ENCODE results near the gene RDH16.
"Not testable (repeated sequence)": the region's sequence is repeated elsewhere in the genome, so short reads cannot be mapped to it uniquely, and the experiment has no call there.

The RDH16 gene

GRCh38 chr12:56947633-56948456 lies 9.6 kb downstream of the RDH16 start:
- Histone ChIP-seq H3K4me2 (ENCODE audit: low read length) (no peak overlapping the region), H3K9me3 (ENCODE audit: control insufficient read depth, low read length) (no peaks in the 10 kb centered on the region), H3K27ac (no peak overlapping the region), H3K79me2 (no peaks in the 10 kb centered on the region), H3K27me3 (ENCODE audit: control insufficient read depth, insufficient read depth, low read length) (no peaks in the 10 kb centered on the region), H3K4me1 (no peaks in the 10 kb centered on the region), H3K4me3 (ENCODE audit: low read depth, low read length) (no peak overlapping the region), H3K36me3 (ENCODE audit: control insufficient read depth, insufficient read depth, low read length) (no peaks in the 10 kb centered on the region), H3K9ac (no peak overlapping the region), H2AFZ (no peak overlapping the region)
- no peak for TF ChIP-seq CTCF (IDR thresholded peaks at IDR 0.05)

- TF ChIP-seq CTCF (IDR thresholded peaks at IDR 0.05), result no peak
- Histone ChIP-seq H3K9me3 (ENCODE audit: control insufficient read depth, low read length) (no peaks in the 10 kb centered on the region), H3K27ac (no peak overlapping the region), H3K4me2 (ENCODE audit: low read length) (no peak overlapping the region), H3K9ac (no peak overlapping the region), H3K27me3 (ENCODE audit: control insufficient read depth, insufficient read depth, low read length) (no peaks in the 10 kb centered on the region), H2AFZ (no peak overlapping the region), H3K4me1 (peaks cover 8% of the 10 kb centered on the region), H3K36me3 (ENCODE audit: control insufficient read depth, insufficient read depth, low read length) (no peaks in the 10 kb centered on the region), H3K79me2 (no peaks in the 10 kb centered on the region), H3K4me3 (ENCODE audit: low read depth, low read length) (no peak overlapping the region)
Measured at GRCh38 chr12:56943878-56944277, 13.5 kb downstream of the RDH16 start.

- H3K27me3 ChIP-seq (ENCODE audit: control insufficient read depth, insufficient read depth, low read length); H3K4me3 ChIP-seq (ENCODE audit: low read depth, low read length); H3K9me3 ChIP-seq (ENCODE audit: control insufficient read depth, low read length); H2AFZ ChIP-seq; H3K4me2 ChIP-seq (ENCODE audit: low read length); H3K27ac ChIP-seq; H3K4me1 ChIP-seq; H3K9ac ChIP-seq; H3K36me3 ChIP-seq (ENCODE audit: control insufficient read depth, insufficient read depth, low read length); H3K79me2 ChIP-seq: not testable (repeated sequence)
Measured at GRCh38 chr12:56943374-56943773, 14.0 kb downstream of the RDH16 start.

- no peaks in the 10 kb centered on the region for H3K79me2 ChIP-seq
- H3K4me1 ChIP-seq, result peaks cover 8% of the 10 kb centered on the region
- TF ChIP-seq CTCF (IDR thresholded peaks at IDR 0.05), result no peak
- H3K27me3 ChIP-seq (ENCODE audit: control insufficient read depth, insufficient read depth, low read length), result no peaks in the 10 kb centered on the region
- H3K9ac ChIP-seq, result no peak overlapping the region
- no peaks in the 10 kb centered on the region for H3K36me3 ChIP-seq (ENCODE audit: control insufficient read depth, insufficient read depth, low read length)
- H3K4me2 ChIP-seq (ENCODE audit: low read length), result no peak overlapping the region
- H3K9me3 ChIP-seq (ENCODE audit: control insufficient read depth, low read length), result no peaks in the 10 kb centered on the region
- no peak overlapping the region for H3K27ac ChIP-seq
- H2AFZ ChIP-seq, result peak overlapping the region; percentile 38
- no peak overlapping the region for H3K4me3 ChIP-seq (ENCODE audit: low read depth, low read length)
Measured at GRCh38 chr12:56941299-56942017, 15.9 kb downstream of the RDH16 start.

- H3K4me3 ChIP-seq (ENCODE audit: low read depth, low read length); H3K27ac ChIP-seq; H3K79me2 ChIP-seq; H3K9me3 ChIP-seq (ENCODE audit: control insufficient read depth, low read length); H2AFZ ChIP-seq; H3K36me3 ChIP-seq (ENCODE audit: control insufficient read depth, insufficient read depth, low read length); H3K9ac ChIP-seq; H3K27me3 ChIP-seq (ENCODE audit: control insufficient read depth, insufficient read depth, low read length); H3K4me1 ChIP-seq; H3K4me2 ChIP-seq (ENCODE audit: low read length): not testable (repeated sequence)
Measured at GRCh38 chr12:56940942-56941298, 16.5 kb downstream of the RDH16 start.
